OCI-M1 (cell line): ENCODE results near the gene TECRL.

Source experiments
- DNase-seq: peaks from one replicate; lab custom pipeline; 2025; lab: John Stamatoyannopoulos, UW

Gene TECRL

GRCh38 chr4:64409300-64409699 lies at the start of gene TECRL:
TSS of gene TECRL (minus strand) at chr4:64409450. CDS start at chr4:64409351, 99 bp downstream.
- no peak for DNase-seq

GRCh38 chr4:64432674-64433073 lies 23.4 kb upstream of the TECRL start:
- DNase-seq, result no peak

GRCh38 chr4:64430933-64431332 lies 21.7 kb upstream of the TECRL start:
- no peak for DNase-seq

- DNase-seq, result no peak
Measured at GRCh38 chr4:64417974-64418373, 8.7 kb upstream of the TECRL start.

GRCh38 chr4:64407000-64407399 lies 2.2 kb downstream of the TECRL start:
- peak; percentile 31 for DNase-seq

GRCh38 chr4:64405761-64406160 lies 3.5 kb downstream of the TECRL start:
- no peak for DNase-seq

GRCh38 chr4:64402684-64403083 lies 6.6 kb downstream of the TECRL start:
- peak; percentile 67 for DNase-seq

GRCh38 chr4:64399313-64400109 lies 9.7 kb downstream of the TECRL start:
- DNase-seq, result no peak

- DNase-seq, result no peak
Measured at GRCh38 chr4:64394469-64394868, 14.8 kb downstream of the TECRL start.

- no peak for DNase-seq
Measured at GRCh38 chr4:64388252-64388651, 21.0 kb downstream of the TECRL start.

- DNase-seq, result no peak
Measured at GRCh38 chr4:64385220-64385619, 24.0 kb downstream of the TECRL start.

- DNase-seq, result no peak
Measured at GRCh38 chr4:64384237-64385203, 24.7 kb downstream of the TECRL start.

- no peak for DNase-seq
Measured at GRCh38 chr4:64368741-64369140, 40.5 kb downstream of the TECRL start.

GRCh38 chr4:64361399-64361740 lies 47.9 kb downstream of the TECRL start:
- no peak for DNase-seq

- DNase-seq, result no peak
Measured at GRCh38 chr4:64360664-64361398, 48.4 kb downstream of the TECRL start.

- no peak for DNase-seq
Measured at GRCh38 chr4:64359489-64359888, 49.8 kb downstream of the TECRL start.

- peak; percentile 27 for DNase-seq
Measured at GRCh38 chr4:64353904-64354303, 55.3 kb downstream of the TECRL start.

GRCh38 chr4:64341711-64342110 lies 67.5 kb downstream of the TECRL start:
- DNase-seq, result no peak

- no peak for DNase-seq
Measured at GRCh38 chr4:64340218-64341110, 68.8 kb downstream of the TECRL start.

- DNase-seq, result no peak
Measured at GRCh38 chr4:64334964-64335363, 74.3 kb downstream of the TECRL start.

GRCh38 chr4:64330143-64330542 lies 79.1 kb downstream of the TECRL start:
- no peak for DNase-seq
